GM21367 (cell line): Measurements from ENCODE around the gene GPI.
"Not testable (repeated sequence)": the region's sequence is repeated elsewhere in the genome, so short reads cannot be mapped to it uniquely, and the experiment has no call there.

Experiments used
- ATAC-seq: cut with Tn5 transposase; IDR thresholded peaks from one replicate; pipeline ENCODE4 v1.9.1; 2021; ENCODE audit not compliant: unreplicated experiment

Gene GPI

DNA sequence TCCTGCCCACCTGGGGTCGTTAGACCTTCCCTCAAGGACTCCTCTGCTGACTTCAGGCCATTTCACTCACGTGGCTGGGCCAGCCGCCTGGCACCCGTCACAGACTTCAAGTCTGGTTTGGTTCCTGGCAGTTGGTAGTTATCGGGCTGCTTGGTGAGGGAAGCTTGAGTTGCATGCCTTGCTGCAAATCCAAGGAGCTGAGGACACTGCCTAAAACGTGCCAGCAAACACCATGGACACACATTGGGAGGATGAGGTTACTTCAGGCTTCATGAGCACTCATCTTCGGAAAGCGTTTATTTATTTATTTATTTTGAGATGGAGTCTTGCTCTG lies 2.6 kb downstream of the GPI start:
- no peak for ATAC-seq

DNA sequence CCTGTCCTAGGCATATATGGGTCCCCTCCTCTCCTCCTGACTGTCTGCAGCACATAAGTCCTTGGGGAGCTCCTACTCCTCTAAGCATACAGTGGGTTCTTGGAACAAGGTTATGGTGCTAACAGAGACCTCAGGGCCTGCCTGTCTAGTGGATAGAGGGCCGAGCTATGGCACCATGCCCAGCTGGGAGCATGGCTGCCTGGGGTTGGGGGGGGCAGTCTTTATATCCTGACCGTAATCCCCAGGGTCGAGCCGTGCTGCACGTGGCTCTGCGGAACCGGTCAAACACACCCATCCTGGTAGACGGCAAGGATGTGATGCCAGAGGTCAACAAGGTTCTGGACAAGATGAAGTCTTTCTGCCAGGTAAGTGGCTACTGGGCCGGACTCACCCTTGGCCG lies 3.3 kb downstream of the GPI start:
- ATAC-seq = no peak

DNA sequence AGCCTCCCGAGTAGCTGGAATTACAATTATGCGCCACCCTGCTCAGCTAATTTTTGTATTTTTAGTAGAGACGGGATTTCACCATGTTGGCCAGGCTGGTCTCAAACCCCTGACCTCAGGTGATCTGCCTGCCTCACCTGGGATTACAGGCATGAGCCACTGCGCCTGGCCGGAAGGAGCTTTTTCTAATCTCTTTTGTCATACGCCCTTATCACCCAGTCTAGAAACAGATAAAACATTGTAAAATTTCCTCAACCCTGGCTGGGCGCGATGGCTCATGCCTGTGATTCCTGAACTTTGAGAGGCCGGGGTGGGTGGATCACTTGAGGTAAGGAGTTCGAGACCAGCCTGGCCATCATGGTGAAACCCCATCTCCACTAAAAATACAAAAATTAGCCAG lies 4.2 kb downstream of the GPI start:
- ATAC-seq = not testable (repeated sequence)

DNA sequence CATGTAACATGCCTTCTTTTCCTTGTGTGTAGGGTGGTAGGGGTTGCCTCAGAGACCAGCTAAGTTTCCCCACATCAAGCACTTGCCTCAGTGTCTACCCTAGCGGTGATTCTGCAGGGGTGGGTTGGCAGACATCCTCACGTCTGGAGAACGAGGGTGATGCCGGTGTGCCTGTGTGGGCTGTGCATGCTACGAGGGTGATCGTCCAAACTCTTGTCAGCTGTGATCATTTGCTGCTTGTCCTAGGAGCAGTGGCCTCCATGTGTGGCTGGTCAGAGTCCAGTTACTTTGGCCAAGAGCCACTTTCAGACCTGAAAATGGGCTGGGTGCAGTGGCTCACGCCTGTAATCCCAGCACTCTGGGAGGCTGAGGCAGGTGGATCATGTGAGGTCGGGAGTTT lies 5.1 kb downstream of the GPI start:
- no peak for ATAC-seq

DNA sequence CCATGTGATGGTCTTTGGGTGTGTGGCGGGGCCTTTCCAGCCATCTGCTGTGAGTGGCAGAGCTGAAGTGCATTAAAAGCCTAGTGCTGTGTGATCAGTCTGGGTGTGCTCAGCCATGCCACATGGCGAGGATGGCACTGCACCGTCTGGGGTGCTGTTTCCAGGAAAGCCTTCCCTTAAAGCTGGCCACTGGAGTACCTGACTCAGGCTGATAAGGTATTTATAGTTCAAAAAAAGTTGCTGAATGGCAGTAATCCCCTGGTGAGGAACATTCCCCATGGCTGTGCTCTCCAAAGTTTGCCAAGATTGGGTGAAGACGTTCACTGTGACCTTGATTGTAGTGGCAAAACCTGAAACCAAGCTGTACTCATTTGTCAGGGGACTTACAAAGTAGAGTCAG lies 6.0 kb downstream of the GPI start:
- ATAC-seq = no peak

DNA sequence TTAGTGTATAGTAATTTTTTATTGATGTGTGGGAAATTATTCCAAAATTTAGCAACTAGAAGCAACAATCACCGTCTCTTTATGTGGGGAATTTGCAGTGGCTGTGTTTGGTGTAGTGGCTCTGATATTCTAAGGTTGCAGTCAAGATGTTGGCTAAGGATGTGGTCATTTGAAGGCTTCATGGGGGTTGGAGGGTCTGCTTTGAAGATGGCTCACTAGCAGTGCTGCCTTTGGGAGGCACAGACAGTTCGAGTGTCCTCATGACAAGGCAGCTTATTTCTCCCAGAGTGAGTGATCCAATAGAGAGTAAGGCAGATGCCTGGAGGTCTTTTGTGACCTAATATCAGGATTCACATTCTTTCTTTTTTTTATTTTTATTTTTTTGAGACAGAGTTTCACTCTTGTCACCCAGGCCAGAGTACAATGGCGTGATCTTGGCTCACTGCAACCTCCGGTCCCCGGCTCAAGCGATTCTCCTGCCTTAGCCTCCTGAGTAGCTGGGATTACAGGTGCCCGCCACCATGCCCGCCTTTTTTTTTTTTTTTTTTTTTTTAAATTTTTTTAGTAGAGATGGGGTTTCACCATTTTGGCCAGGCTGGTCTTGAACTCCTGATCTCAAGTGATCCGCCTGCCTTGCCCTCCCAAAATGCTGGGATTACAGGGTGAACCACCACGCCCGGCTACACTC lies 8.7 kb downstream of the GPI start:
- no peak for ATAC-seq

DNA sequence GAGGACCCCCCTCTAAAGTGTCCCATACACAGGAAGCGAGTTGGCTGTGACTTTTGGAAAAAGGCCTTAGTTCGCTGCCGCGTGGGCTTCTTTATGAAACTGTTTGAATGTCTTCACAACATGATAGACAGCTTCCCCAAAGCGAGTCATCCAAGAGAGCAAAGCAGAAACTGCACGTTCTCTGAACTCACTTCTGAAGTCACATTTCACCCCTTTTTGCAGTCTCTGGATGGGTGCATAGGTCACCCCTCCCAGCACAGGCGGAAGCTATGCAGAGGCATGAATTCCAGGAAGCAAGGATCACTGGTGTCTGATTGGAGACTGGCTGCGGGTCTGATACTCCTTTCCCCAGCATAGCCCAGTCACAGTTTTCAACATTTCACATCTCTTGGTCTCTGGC lies 10.6 kb downstream of the GPI start:
- ATAC-seq = no peak

DNA sequence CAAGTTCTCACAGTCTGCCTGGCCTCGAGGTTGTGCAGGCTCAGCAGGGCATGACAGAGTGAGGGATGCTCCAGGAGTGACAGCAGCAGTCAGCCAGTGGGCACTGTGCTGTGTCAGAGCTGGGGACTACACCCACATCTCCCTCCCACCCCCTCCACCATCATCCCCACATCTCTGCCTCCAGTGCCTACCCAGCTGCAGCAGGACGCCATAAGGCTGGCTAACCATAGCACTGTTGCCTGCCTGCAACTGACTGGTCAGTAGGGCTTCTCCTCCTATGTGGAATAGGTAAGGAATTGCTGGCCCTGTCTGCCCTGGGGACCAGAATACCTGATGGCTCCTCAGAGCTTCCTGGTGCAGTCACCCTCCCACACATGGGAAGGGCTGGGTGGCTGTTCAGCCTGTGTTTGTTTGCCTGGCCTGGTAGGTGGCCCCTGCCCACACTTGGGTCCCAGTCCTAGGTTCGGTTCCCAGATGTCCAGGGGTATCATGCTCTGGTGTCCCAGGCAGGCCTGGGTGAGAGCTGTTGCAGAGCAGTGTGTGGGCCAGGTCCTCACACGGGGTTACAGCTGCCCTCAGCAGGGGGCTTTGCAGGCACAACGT lies 15.7 kb downstream of the GPI start:
- ATAC-seq = no peak

DNA sequence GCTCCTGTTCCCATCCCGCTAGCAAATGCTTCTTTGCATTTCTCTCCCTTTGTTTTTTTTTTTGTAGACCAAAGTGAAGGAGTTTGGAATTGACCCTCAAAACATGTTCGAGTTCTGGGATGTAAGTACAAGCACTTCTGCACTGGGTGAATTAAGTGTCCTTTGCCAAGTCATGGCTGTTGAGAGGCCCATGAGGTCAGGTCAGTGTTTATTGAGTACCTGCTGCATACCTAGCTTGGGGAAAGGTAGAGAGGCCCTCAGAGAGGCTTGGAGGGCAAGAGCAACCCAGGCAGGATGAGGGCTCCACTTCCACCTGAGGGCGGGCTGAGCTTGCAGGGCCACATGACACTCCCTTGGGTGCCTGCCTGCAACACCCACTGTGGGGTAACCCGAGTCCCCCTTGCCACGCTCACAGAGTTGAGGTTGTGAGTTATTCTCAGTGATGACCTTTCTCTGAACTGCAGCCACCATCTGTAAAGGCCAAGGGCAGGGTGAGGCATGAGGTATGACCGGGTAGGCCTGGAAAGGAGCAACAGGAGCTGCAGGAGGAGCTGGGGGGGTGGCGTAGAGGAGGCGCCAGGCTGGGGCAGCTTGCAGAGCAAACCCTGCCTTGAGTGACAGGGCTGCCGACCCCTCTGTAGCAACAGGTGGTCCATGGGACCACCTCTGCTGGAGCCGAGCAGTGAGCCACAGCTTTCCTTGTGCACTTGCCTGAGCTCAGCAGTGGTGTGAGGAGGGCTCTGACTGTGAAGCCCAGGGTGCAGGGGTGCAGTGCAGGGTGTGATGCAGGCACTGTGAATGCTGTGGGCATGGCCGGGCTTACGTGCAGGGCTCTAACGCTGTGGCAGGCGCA lies 16.6 kb downstream of the GPI start:
- no peak for ATAC-seq

DNA sequence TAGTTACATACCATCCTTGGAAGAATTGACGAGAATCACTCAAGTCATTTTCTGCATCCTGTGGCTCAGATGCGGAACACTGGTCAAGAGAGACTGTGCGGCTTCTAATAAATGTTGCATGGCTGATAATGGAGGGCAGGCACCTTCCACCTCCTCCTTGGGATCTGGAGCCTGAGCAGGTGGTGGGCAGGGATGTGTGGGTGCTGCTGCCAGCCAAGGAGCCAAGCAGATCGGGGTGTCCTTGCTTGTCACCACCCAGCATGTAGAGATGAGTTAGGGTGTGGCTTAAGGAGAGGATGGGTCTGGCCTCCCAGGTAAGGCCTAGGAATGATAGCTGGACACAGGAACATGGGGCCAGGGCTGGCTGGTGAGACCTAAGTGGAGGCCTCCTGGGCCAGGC lies 17.5 kb downstream of the GPI start:
- ATAC-seq = no peak

DNA sequence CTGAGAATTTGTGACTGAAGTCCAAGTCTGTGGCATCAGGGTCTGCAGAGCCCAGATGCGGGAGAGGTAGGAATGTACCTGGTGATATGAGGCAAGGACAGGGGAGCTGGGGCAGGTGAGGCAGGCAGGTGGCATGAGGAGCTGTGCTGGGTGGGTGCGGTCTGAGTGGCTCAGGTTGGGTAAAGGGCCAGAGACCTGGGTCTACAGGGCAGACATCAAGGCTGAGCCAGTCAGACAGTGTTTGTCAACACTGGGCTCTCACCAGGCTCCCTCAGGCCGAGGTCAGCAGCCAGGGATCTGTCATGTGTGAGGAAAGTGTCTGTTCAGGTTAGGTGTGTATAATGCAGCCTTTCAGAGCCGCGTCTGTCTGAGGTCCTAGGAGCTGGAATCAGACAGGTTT lies 18.6 kb downstream of the GPI start:
- ATAC-seq = no peak

DNA sequence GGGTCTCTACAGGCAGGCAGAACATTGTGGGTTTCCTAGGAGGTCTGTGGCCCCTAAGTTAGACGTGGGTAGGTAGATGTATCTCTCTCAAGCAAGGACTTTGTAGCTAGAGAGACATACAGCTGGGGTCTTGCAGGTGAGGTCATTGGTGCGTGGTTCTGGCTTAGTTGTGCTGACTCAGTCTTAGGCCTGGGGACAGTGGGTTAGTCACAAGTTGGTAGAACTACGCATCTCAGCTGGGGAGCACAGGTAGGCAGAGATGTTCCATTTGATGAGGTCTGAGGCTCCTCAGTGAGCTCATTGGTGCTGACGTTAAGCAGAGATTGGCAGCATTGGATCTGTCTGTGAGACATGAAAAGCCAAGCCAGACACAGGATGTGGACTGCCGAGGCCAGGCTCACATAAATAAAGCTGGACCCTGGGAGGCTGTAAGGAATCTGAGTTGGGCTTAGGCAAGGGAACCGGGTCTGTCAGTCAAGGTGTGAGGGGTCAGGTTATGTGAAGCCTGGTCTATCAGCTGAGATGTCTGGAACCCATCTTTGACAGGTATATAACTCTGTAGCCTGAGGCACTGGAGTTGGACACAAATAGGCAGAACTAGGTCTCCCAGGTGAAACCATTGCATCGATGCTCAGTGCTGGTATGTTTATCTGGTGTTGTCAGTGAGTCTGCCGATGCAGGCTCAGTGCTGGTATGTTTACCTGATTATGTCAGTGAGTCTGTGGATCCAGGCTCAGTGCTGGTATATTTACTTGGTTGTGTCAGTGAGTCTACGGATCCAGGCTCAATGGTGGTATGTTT lies 21.8 kb downstream of the GPI start:
- no peak for ATAC-seq

DNA sequence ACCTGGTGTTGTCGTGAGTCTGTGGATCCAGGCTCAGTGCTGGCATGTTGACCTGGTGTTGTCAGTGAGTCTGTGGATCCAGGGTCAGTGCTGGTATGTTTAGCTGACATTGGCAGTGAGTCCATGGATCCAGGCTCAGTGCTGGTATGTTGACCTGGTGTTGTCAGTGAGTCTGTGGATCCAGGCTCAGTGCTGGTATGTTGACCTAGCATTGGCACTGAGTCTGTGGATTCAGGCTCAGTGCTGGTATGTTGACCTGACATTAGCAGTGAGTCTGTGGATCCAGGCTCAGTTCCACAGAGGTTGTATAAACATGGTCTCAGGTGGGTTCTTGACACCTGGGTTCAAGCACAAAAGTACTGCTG lies 22.4 kb downstream of the GPI start:
- no peak for ATAC-seq

DNA sequence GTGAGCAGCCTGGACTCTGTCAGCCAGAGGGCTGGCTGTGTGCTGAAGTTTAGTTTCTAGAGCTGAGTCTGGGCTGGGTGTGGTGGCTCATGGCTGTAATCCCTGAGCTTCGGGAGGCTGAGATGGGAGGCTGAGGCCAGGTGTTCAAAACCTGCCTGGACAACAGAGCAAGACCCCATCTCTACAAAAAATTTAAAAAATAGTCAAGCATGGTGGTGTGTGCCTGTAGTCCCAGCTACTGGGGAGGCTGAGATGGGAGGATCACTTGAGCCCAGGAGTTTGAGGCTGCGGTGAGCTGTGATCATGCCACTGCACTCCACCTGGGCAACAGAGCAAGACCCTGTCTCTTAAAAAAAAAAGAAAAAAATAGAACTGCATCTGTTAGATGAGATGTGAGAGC lies 23.7 kb downstream of the GPI start:
- ATAC-seq = not testable (repeated sequence)

DNA sequence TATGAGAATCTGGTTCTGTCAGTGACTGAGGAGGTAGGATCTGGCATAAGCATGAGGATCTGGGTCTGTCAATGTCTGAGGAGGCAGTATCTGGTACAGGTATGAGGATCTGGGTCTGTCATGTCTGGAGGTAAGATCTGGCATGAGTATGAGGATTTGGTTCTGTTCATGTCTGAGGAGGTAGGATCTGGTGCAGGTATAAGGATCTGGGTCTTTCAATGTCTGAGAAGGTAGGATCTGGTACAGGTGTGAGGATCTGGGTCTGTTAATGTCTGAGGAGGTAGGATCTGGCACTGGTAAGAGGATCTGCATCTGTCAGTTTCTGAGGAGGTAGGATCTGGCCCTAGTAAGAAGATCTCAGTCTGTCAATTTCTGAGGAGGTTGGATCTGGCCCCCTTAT lies 26.8 kb downstream of the GPI start:
- ATAC-seq = no peak

DNA sequence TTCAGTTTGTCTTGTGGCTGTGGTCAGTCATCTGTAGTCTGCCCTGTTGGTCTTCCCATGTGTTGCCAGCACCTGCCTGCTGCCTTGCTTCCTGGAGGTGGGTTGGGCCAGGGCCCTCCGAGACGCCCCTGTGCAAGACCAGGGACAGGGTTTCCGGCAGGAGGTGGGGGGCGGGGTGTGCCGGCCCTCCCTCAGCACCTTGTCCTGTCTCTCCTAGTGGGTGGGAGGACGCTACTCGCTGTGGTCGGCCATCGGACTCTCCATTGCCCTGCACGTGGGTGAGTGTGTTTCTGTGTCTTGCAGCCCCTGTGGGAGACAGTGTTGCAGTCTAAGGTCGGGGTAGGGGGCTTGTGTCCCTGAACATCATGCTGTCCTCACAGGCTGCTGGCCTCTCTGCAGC lies 28.0 kb downstream of the GPI start:
- ATAC-seq = no peak

DNA sequence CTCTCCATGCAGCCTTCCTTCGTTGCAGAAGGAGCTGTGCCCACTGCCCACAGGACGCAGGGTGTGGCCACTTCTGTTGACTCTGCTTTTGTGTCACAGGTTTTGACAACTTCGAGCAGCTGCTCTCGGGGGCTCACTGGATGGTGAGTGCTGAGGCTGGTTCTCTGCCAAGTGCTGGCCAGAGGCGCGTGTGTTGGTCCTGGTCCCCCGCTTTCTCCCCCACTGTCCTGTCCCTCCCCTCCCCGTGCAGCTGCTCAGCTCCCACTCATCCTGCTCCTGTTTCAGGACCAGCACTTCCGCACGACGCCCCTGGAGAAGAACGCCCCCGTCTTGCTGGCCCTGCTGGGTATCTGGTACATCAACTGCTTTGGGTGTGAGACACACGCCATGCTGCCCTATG lies 28.6 kb downstream of the GPI start:
- no peak for ATAC-seq

DNA sequence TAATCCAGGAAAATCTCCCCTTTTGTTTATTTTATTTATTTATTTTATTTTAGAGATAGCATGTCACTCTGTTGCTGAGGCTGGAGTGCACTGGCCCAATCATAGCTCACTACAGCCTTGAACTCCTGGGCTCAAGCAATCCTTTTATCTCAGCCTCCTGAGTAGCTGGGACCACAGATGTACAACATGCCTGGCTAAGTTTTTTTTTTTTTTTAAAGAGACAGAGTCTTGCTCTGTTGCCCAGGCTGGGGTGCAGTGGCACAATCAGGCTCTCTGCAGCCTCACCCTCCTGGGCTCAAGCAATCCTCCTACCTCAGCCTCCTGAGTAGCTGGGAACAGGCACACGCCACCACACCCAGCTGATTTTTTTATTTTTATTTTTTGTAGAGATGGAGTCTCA lies 32.9 kb downstream of the GPI start:
- no peak for ATAC-seq

DNA sequence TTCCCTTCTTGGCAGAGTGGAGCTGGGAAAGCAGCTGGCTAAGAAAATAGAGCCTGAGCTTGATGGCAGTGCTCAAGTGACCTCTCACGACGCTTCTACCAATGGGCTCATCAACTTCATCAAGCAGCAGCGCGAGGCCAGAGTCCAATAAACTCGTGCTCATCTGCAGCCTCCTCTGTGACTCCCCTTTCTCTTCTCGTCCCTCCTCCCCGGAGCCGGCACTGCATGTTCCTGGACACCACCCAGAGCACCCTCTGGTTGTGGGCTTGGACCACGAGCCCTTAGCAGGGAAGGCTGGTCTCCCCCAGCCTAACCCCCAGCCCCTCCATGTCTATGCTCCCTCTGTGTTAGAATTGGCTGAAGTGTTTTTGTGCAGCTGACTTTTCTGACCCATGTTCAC lies 34.9 kb downstream of the GPI start:
- no peak for ATAC-seq

DNA sequence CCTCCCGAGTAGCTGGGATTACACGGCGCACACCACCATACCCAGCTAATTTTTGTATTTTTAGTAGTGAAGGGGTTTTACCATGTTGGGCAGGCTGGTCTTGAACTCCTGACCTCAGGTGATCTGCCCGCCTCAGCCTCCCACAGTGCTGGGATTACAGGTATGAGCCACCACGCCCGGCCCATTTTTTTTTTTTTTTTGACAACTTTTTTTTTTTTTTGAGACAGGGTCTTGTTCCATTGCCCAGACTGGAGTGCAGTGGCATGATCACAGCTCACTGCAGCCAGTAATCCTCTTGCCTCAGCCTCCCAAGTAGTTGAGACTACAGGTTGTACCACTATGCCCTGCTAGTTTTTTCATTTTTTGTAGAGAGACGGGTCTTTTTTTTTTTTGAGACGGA lies 35.8 kb downstream of the GPI start:
- not testable (repeated sequence) for ATAC-seq

DNA sequence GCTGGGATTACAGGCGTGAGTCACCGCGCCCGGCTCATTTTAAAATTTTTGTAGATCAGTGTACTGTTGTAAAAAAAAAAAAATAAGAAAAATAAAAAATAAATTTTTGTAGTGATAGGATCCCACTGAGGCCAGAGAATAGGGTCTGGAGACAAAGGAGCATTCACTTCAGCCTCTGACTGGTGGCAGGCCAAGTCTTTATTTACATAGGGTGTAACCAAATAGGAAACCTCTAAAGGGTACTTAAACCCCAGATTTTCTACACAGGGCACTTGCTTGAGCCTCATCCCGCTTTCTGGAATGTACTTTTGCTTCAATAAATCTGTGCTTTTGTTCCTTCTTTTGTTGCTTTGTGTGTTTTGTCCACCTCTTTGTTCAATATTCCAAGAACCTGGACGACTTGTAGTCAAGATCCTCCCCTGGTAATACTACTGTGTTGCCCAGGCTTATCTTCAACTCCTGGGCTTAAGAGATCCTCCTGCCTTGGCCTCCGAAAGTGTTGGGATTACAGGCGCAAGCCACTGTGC lies 37.1 kb downstream of the GPI start:
- no peak for ATAC-seq

DNA sequence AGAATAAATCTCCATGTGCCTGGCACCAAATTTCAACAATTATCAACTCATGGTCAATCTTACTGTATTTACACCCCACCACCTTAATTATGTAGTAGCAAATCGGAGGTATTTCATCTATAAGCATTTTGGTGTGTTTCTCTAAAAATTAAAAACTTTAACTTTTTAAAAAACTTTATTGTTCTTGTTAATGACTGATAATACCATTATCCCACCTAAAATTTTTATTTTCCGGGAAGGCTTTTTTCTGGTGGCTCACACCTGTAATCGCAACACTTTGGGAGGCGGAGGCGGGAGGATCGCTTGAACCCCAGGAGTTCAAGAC lies 38.8 kb downstream of the GPI start:
- ATAC-seq = no peak
